ENCODE measurements around the gene LENG9. TPM values are rescaled to one million over a fixed set of nuclear protein-coding genes. Genes with fewer than 3 reads are reported as not detected.

Gene LENG9
- total RNA-seq, 4 donors from 2014 or later, result 1.5 to 4.9 (median 3.4) TPM

GRCh38 chr19:54424201-54424600 lies 39.4 kb downstream of the LENG9 start:
- DNase-seq (no peak), ATAC-seq (no peak)
- intact Hi-C loops (cut with DNase I; ENCODE audit: low total_unique reads), result no loop called here
- Histone ChIP-seq H3K4me3 (no peak overlapping the region), H3K27me3 (peaks cover 46 to 64% (median 51%) of the 10 kb centered on the region in 3 donors), H3K36me3 (no peaks in the 10 kb centered on the region), H3K27ac (no peak overlapping the region), H3K4me1 (no peaks in the 10 kb centered on the region), H3K9me3 (no peaks in the 10 kb centered on the region)
- TF ChIP-seq CTCF (IDR thresholded peaks at IDR 0.05 in 4 of 5, conservative IDR thresholded peaks at IDR 0.05 in 1 of 5) (no peak), POLR2A (IDR thresholded peaks at IDR 0.05) (no peak)
- in situ Hi-C loops (cut with MboI; ENCODE audit: low sequenced_read_pairs in 4 of 4), result no loop called here

GRCh38 chr19:54422136-54422535 lies 41.4 kb downstream of the LENG9 start:
- H3K27ac ChIP-seq, result no peak overlapping the region
- H3K27me3 ChIP-seq, result peaks cover 50 to 68% (median 53%) of the 10 kb centered on the region in 3 donors
- no peaks in the 10 kb centered on the region for H3K9me3 ChIP-seq
- no peaks in the 10 kb centered on the region for H3K36me3 ChIP-seq
- TF ChIP-seq CTCF (IDR thresholded peaks at IDR 0.05 in 4 of 5, conservative IDR thresholded peaks at IDR 0.05 in 1 of 5) (no peak), POLR2A (IDR thresholded peaks at IDR 0.05) (no peak)
- no peak for DNase-seq
- in situ Hi-C loops (cut with MboI; ENCODE audit: low sequenced_read_pairs in 4 of 4), result no loop called here
- no peaks in the 10 kb centered on the region for H3K4me1 ChIP-seq
- no peak overlapping the region for H3K4me3 ChIP-seq
- no peak for ATAC-seq
- intact Hi-C loops (cut with DNase I; ENCODE audit: low total_unique reads), result no loop called here

- peak overlapping the region in 1 of 4 donors; percentile 25 for H3K27ac ChIP-seq
- TF ChIP-seq POLR2A (IDR thresholded peaks at IDR 0.05) (no peak), CTCF (IDR thresholded peaks at IDR 0.05 in 4 of 5, conservative IDR thresholded peaks at IDR 0.05 in 1 of 5) (no peak)
- H3K9me3 ChIP-seq, result no peaks in the 10 kb centered on the region
- no peaks in the 10 kb centered on the region for H3K4me1 ChIP-seq
- intact Hi-C loops (cut with DNase I; ENCODE audit: low total_unique reads) (no loop called here), in situ Hi-C loops (cut with MboI; ENCODE audit: low sequenced_read_pairs in 4 of 4) (no loop called here)
- no peak for DNase-seq
- peaks cover 54 to 71% (median 59%) of the 10 kb centered on the region in 3 donors for H3K27me3 ChIP-seq
- no peak for ATAC-seq
- no peak overlapping the region for H3K4me3 ChIP-seq
- H3K36me3 ChIP-seq, result no peaks in the 10 kb centered on the region
Measured at GRCh38 chr19:54421521-54421920, 42.1 kb downstream of the LENG9 start.

GRCh38 chr19:54421169-54421516 lies 42.4 kb downstream of the LENG9 start:
- no peak for DNase-seq
- Histone ChIP-seq H3K4me3 (no peak overlapping the region), H3K4me1 (no peaks in the 10 kb centered on the region), H3K9me3 (no peaks in the 10 kb centered on the region), H3K36me3 (no peaks in the 10 kb centered on the region), H3K27ac (peak overlapping the region in 1 of 4 donors; percentile 25), H3K27me3 (peaks cover 54 to 71% (median 62%) of the 10 kb centered on the region in 3 donors)
- no peak for TF ChIP-seq POLR2A (IDR thresholded peaks at IDR 0.05)
- TF ChIP-seq CTCF (IDR thresholded peaks at IDR 0.05 in 4 of 5, conservative IDR thresholded peaks at IDR 0.05 in 1 of 5), result no peak
- no peak for ATAC-seq
- intact Hi-C loops (cut with DNase I; ENCODE audit: low total_unique reads) (no loop called here), in situ Hi-C loops (cut with MboI; ENCODE audit: low sequenced_read_pairs in 4 of 4) (no loop called here)

All from gastrocnemius medialis (tissue), 4 donors.